H4 (cell line): Measurements from ENCODE around the gene MEGF6. TPM values are rescaled to one million over a fixed set of nuclear protein-coding genes. Genes with fewer than 3 reads are reported as not detected.
"Not testable (repeated sequence)": the region's sequence is repeated elsewhere in the genome, so short reads cannot be mapped to it uniquely, and the experiment has no call there.

Source experiments
- DNase-seq: peaks from one replicate; pipeline ENCODE4 v3.0.0-alpha.2; 2015; ENCODE audit warnings: low spot score
- total RNA-seq: library from RNA; depleted of rRNA; stranded (reverse); fragments of >200 nt; shearing (Covaris generic); gene quantifications from 2 replicates; pipeline ENCODE4 v1.2.3, GENCODE V29; 2014

MEGF6 gene
- total RNA-seq, 1 experiment from 2014 or later = 1.1 TPM

GRCh38 chr1:3629561-3630160 lies 18.4 kb upstream of the MEGF6 start:
- DNase-seq = no peak

GRCh38 chr1:3628445-3628844 lies 17.1 kb upstream of the MEGF6 start:
- no peak for DNase-seq

- DNase-seq = no peak
Observed at GRCh38 chr1:3627515-3628253, 16.4 kb upstream of the MEGF6 start.

GRCh38 chr1:3626025-3626424 lies 14.7 kb upstream of the MEGF6 start:
- DNase-seq = no peak

GRCh38 chr1:3625151-3625907 lies 14.0 kb upstream of the MEGF6 start:
- DNase-seq = no peak

GRCh38 chr1:3624200-3625136 lies 13.2 kb upstream of the MEGF6 start, which contains the start of gene TPRG1L:
TPRG1L (plus strand) TSS chr1:3625015; CDS start chr1:3625073, 58 bp downstream.
- DNase-seq = peak; percentile 95

- DNase-seq = no peak
Observed at GRCh38 chr1:3623441-3624199, 12.3 kb upstream of the MEGF6 start.

GRCh38 chr1:3622102-3622501 lies 10.8 kb upstream of the MEGF6 start:
- not testable (repeated sequence) for DNase-seq

GRCh38 chr1:3621151-3621671 lies 9.9 kb upstream of the MEGF6 start:
- DNase-seq = peak; percentile 42

- no peak for DNase-seq
Observed at GRCh38 chr1:3620708-3621107, 9.4 kb upstream of the MEGF6 start.

- peak; percentile 76 for DNase-seq
Observed at GRCh38 chr1:3618881-3619671, 7.8 kb upstream of the MEGF6 start.

GRCh38 chr1:3618531-3618880 lies 7.2 kb upstream of the MEGF6 start:
- no peak for DNase-seq

- DNase-seq = no peak
Observed at GRCh38 chr1:3617806-3618345, 6.6 kb upstream of the MEGF6 start.

- no peak for DNase-seq
Observed at GRCh38 chr1:3616861-3617260, 5.6 kb upstream of the MEGF6 start.

- DNase-seq = no peak
Observed at GRCh38 chr1:3614755-3615742, 3.7 kb upstream of the MEGF6 start.

- no peak for DNase-seq
Observed at GRCh38 chr1:3612123-3612522, 815 bp upstream of the MEGF6 start.

- DNase-seq = no peak
Observed at GRCh38 chr1:3610527-3611169, 660 bp downstream of the MEGF6 start.
